ENCODE data around the gene TTC22. TPM values are rescaled to one million over a fixed set of nuclear protein-coding genes. Genes with fewer than 3 reads are reported as not detected.
A peak's percentile ranks its signal among the peaks of the same experiment; 100 is the strongest.

TTC22 gene
- total RNA-seq, 1 experiment from 2014 or later, result 0.10 TPM

DNA sequence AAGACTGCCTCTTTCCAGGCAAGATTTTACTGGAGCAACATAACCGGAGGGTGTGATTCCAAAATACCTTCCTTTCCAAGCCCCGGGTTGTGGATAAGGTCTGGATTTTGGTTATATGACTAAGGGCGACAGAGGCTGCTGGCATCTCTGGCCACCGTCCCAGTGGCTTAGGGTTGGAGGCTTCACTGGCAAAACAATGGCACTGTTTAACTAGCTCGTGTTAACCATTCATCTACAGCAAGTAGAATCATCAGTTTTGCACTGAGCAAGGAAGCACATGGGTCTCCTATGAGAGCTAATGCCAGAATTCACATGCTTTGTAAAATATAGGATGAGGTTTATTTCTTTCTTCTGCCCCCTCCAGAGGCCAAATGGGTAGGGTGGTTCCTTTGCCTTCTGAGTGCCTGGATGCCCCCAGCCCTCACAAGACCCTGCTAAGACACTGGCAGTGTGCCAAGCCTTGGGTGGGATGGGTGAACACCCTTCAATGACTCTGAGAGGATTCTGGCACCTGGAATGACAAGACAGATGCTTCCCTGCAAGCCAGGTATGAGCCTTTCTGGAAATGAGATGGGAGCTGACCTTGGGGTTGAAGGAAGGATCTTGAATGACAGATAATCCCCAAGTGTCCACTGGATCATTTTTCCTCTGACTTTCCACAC, 49.1 kb upstream of the TTC22 start:
- BruUV-seq (replicated peaks), result no TSS peak
- ATAC-seq (no peak), DNase-seq (ENCODE audit: low read depth, low spot score) (no peak)
- H3K9me3 ChIP-seq (ENCODE audit: control insufficient read depth, insufficient read depth, low read depth, low read length), result no peaks in the 10 kb centered on the region
- TF ChIP-seq POLR2AphosphoS5 (IDR thresholded peaks at IDR 0.05; ENCODE audit: low read depth, low read length), result no peak
- no peak for TF ChIP-seq TCF7L2 (IDR thresholded peaks at IDR 0.05; ENCODE audit: low read depth, low read length)
- no peak for TF ChIP-seq SIN3A (IDR thresholded peaks at IDR 0.05; ENCODE audit: borderline replicate concordance, insufficient read depth, low read depth, low read length)
- TF ChIP-seq, protein P1, sequence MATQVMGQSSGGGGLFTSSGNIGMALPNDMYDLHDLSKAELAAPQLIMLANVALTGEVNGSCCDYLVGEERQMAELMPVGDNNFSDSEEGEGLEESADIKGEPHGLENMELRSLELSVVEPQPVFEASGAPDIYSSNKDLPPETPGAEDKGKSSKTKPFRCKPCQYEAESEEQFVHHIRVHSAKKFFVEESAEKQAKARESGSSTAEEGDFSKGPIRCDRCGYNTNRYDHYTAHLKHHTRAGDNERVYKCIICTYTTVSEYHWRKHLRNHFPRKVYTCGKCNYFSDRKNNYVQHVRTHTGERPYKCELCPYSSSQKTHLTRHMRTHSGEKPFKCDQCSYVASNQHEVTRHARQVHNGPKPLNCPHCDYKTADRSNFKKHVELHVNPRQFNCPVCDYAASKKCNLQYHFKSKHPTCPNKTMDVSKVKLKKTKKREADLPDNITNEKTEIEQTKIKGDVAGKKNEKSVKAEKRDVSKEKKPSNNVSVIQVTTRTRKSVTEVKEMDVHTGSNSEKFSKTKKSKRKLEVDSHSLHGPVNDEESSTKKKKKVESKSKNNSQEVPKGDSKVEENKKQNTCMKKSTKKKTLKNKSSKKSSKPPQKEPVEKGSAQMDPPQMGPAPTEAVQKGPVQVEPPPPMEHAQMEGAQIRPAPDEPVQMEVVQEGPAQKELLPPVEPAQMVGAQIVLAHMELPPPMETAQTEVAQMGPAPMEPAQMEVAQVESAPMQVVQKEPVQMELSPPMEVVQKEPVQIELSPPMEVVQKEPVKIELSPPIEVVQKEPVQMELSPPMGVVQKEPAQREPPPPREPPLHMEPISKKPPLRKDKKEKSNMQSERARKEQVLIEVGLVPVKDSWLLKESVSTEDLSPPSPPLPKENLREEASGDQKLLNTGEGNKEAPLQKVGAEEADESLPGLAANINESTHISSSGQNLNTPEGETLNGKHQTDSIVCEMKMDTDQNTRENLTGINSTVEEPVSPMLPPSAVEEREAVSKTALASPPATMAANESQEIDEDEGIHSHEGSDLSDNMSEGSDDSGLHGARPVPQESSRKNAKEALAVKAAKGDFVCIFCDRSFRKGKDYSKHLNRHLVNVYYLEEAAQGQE (IDR thresholded peaks at IDR 0.05; ENCODE audit: insufficient read depth in 1 of 2, low read depth in 2 of 2, low read length in 1 of 2), result no peak
- TF ChIP-seq, protein P2, sequence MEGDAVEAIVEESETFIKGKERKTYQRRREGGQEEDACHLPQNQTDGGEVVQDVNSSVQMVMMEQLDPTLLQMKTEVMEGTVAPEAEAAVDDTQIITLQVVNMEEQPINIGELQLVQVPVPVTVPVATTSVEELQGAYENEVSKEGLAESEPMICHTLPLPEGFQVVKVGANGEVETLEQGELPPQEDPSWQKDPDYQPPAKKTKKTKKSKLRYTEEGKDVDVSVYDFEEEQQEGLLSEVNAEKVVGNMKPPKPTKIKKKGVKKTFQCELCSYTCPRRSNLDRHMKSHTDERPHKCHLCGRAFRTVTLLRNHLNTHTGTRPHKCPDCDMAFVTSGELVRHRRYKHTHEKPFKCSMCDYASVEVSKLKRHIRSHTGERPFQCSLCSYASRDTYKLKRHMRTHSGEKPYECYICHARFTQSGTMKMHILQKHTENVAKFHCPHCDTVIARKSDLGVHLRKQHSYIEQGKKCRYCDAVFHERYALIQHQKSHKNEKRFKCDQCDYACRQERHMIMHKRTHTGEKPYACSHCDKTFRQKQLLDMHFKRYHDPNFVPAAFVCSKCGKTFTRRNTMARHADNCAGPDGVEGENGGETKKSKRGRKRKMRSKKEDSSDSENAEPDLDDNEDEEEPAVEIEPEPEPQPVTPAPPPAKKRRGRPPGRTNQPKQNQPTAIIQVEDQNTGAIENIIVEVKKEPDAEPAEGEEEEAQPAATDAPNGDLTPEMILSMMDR (IDR thresholded peaks at IDR 0.05), result no peak
- ChIA-PET CTCF (no interaction called here), POLR2A (no interaction called here)
- no peaks in the 10 kb centered on the region for H3K27me3 ChIP-seq (ENCODE audit: control insufficient read depth, insufficient read depth, low read length)
- peaks cover 2% of the 10 kb centered on the region; the same call in 1 of the 2 replicates for H3K36me3 ChIP-seq (ENCODE audit: control insufficient read depth, insufficient read depth, low read length)
- H3K27ac ChIP-seq (ENCODE audit: low read length), result no peak overlapping the region
- H3K4me1 ChIP-seq (ENCODE audit: control insufficient read depth, insufficient read depth, low read length), result no peaks in the 10 kb centered on the region
- H3K4me3 ChIP-seq (ENCODE audit: low read depth in 2 of 2, low read length in 2 of 2), result no peak overlapping the region
- intact Hi-C loops (cut with micrococcal nuclease; ENCODE audit: unreplicated experiment) (no loop called here), in situ Hi-C loops (cut with HindIII; ENCODE audit: low pct_unique_long_range_greater_than_20kb, low sequenced_read_pairs) (no loop called here)

DNA sequence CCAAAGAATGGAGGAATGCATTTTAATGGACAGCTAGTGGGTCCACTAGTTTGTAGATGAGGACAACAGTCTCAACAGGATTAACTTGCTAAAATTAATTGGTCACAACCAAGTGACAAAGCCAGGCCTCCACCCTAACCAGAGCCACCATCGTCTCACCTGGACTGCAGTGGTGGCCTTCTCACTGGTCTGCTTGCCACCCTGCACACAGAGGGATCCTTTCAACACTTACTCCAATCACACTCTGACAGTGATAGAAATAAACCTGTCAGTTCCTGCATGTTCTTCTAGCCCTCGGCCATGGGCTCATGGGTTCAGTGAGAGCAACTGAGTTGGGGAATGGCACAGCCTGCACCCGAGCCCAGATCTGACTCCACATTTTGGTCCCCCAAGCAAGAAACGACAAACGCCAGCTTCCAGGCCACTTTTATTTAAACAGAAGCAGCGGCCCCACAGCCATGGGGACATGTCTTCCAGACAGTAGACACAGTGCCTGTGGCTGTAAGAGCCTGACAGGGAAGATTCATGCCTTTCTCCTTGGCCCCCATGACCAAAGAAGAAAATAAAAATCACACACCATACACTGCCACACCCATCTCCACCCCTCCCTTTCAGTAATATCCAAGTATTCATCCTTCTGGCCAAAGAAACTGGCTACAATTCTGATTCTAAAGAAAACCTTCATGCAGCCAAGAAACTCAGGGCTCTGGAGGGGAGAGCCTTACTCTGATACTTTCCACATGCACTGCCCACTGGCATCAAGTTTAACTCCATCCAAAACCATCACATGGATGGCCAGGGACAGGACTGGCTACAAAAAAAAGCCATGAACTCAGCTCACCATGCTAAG, 48.3 kb upstream of the TTC22 start:
- ChIA-PET CTCF (no interaction called here), POLR2A (no interaction called here)
- Histone ChIP-seq H3K9me3 (ENCODE audit: control insufficient read depth, insufficient read depth, low read depth, low read length) (no peaks in the 10 kb centered on the region), H3K36me3 (ENCODE audit: control insufficient read depth, insufficient read depth, low read length) (peaks cover 2% of the 10 kb centered on the region; the same call in 1 of the 2 replicates), H3K4me1 (ENCODE audit: control insufficient read depth, insufficient read depth, low read length) (no peaks in the 10 kb centered on the region), H3K4me3 (ENCODE audit: low read depth in 2 of 2, low read length in 2 of 2) (no peak overlapping the region), H3K27me3 (ENCODE audit: control insufficient read depth, insufficient read depth, low read length) (no peaks in the 10 kb centered on the region), H3K27ac (ENCODE audit: low read length) (no peak overlapping the region)
- no peak for ATAC-seq
- in situ Hi-C loops (cut with HindIII; ENCODE audit: low pct_unique_long_range_greater_than_20kb, low sequenced_read_pairs) (no loop called here), intact Hi-C loops (cut with micrococcal nuclease; ENCODE audit: unreplicated experiment) (no loop called here)
- TF ChIP-seq, protein P2 (IDR thresholded peaks at IDR 0.05), result no peak
- no peak for TF ChIP-seq TCF7L2 (IDR thresholded peaks at IDR 0.05; ENCODE audit: low read depth, low read length)
- no peak for TF ChIP-seq POLR2AphosphoS5 (IDR thresholded peaks at IDR 0.05; ENCODE audit: low read depth, low read length)
- TF ChIP-seq, protein P1 (IDR thresholded peaks at IDR 0.05; ENCODE audit: insufficient read depth in 1 of 2, low read depth in 2 of 2, low read length in 1 of 2), result no peak
- TF ChIP-seq SIN3A (IDR thresholded peaks at IDR 0.05; ENCODE audit: borderline replicate concordance, insufficient read depth, low read depth, low read length), result no peak
- no peak for DNase-seq (ENCODE audit: low read depth, low spot score)
- BruUV-seq (replicated peaks), result TSS peak; percentile 71

Data from Panc1 (cell line).